Adrenal gland (tissue), 12 donors: ENCODE results near the gene SVIL. TPM values are rescaled to one million over a fixed set of nuclear protein-coding genes. Genes with fewer than 3 reads are reported as not detected.
"Not testable (repeated sequence)": the region's sequence is repeated elsewhere in the genome, so short reads cannot be mapped to it uniquely, and the experiment has no call there.

ENCODE experiments used
- DNase-seq, 7 donors: peaks; one replicate each; pipeline ENCODE4 v3.0.0-alpha.2; 2019 to 2020
- H3K27ac ChIP-seq, 5 donors: fragments of 200-600 bp; sonication (generic) in 4 of 5; 1 replicate in 3 of 5; 2 replicates in 2 of 5; pipeline versions ENCODE4 v1.5.1 to v1.8.0; 2016 to 2020; ENCODE audit warnings: mild to moderate bottlenecking in 1 of 5
- H3K27me3 ChIP-seq: fragments of 200-600 bp; 2 replicates; pipeline ENCODE4 v1.8.0; 2021
- H3K36me3 ChIP-seq, 2 donors: fragments of 200-600 bp; replicated peaks in 1 of 2; 1 replicate in 1 of 2; 2 replicates in 1 of 2; pipeline versions ENCODE4 v1.5.1 to v1.8.0; 2018 to 2022
- H3K4me1 ChIP-seq, 2 donors: fragments of 200-600 bp; replicated peaks in 1 of 2; 1 replicate in 1 of 2; 2 replicates in 1 of 2; pipeline versions ENCODE4 v1.5.1 to v1.8.0; 2018 to 2021
- H3K4me3 ChIP-seq, 4 donors: fragments of 200-600 bp; sonication (generic) in 3 of 4; one replicate each; pipeline ENCODE4 v1.5.1; 2016 to 2018
- H3K9me3 ChIP-seq, 3 donors: fragments of 200-600 bp; sonication (generic) in 1 of 3; replicated peaks in 1 of 3; 1 replicate in 2 of 3; 2 replicates in 1 of 3; pipeline versions ENCODE4 v1.5.1 to v1.8.0; 2016 to 2021
- POLR2A ChIP-seq, 2 donors: fragments of 450-650 bp; IDR thresholded peaks; one replicate each; pipeline ENCODE4 v1.6.1; 2017; ENCODE audit warnings: antibody characterized with exemption in 2 of 2, mild to moderate bottlenecking in 2 of 2, moderate library complexity in 1 of 2
- WGBS, 4 donors: extraction: QIAGEN DNeasy Blood & Tissue Kit in 2 of 4; methylation state at CpG; one replicate each; pipeline versions ENCODE4 v1.1.5 to v1.1.7; 2013 to 2017; 5-methylcytosine and 5-hydroxymethylcytosine counted together
- intact Hi-C, 2 donors: fragments of 100-400 bp; cut with DNase I; formaldehyde crosslinking; loops; one replicate each; pipeline versions ENCODE4 v1.14.1 to v1.15.0; 2022 to 2023
- polyA plus RNA-seq, 3 donors: library from polyadenylated mRNA; stranded (reverse); fragments of 200-250 nt in 2 of 3; fragments of 350-450 nt in 1 of 3; fragmentation: Illumina TruSeq in 1 of 3; extraction: RNeasy Lipid Tissue Mini Kit (QIAGEN cat#74804) in 1 of 3; gene quantifications; one replicate each; pipeline ENCODE4 v1.2.3, GENCODE V29; 2013 to 2014
- total RNA-seq, 9 donors: library from RNA; depleted of rRNA in 4 of 9; stranded (reverse); fragments of >200 nt in 4 of 9; fragments of 120-200 nt in 1 of 9; fragmentation: NEBNext Ultra II Directional in 1 of 9; extraction: Animal tissue kit (Norgen Biotek cat#: 25700) in 1 of 9; gene quantifications; one replicate each; pipeline versions ENCODE4 v1.1.0 to v1.2.4, GENCODE V29; 2013 to 2023
- TF ChIP-seq, protein P1 (sequence below), 6 experiments: fragments of 450-650 bp in 4 of 6; fragments of 200-600 bp in 2 of 6; sonication (generic) in 1 of 6; IDR thresholded peaks; 1 replicate in 5 of 6; 2 replicates in 1 of 6; pipeline versions ENCODE4 v1.5.1 to v1.8.0; 2016 to 2021; ENCODE audit warnings: antibody characterized with exemption in 6 of 6, mild to moderate bottlenecking in 2 of 6, moderate library complexity in 1 of 6
- donor health status: healthy with polysubstance abuse.
- donor health status: Bipolar disorder and iron deficiency.
- donor health status: DM: yes; HTN: yes; CAD: no.
- donor health status: DM: no; HTN: no; CAD: no.
- donor health status: DM: no; HTN: no; CAD: no.
- donor health status: DM: yes; HTN: yes; CAD: no.

Gene SVIL
- total and polyA plus RNA-seq, 12 donors, result 6.7 to 73.1 (median 26.0) TPM

DNA sequence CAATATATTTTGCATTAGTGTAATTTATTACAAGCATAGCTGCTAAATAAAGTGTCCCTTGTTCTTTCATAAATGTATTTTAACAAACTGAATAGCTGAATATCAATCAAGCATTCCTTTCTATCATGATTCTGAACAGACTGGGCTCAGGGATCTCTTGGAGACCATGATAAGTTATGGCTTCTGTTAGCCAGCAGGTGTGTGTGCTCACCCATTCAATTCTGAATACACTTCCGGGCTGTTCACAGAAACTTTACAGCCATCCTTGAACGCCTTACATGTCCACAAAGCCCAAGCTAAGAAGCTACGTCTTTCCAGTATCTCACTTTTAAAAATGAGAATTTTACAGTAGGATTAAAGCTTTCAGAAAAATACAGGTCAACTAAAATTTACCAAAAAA lies 115.1 kb downstream of the SVIL start:
- Histone ChIP-seq H3K9me3 (no peaks in the 10 kb centered on the region), H3K4me3 (no peak overlapping the region), H3K36me3 (peaks cover 0 to 21% of the 10 kb centered on the region in 2 donors), H3K27ac (no peak overlapping the region), H3K27me3 (no peaks in the 10 kb centered on the region), H3K4me1 (peaks cover 0 to 8% of the 10 kb centered on the region in 2 donors)
- intact Hi-C loops, result no loop called here
- DNase-seq, result no peak
- WGBS, 4 donors, result 86 to 95% (median 92%) methylated on average over 3 of the region's 3 CpGs
- no peak for TF ChIP-seq POLR2A (IDR thresholded peaks at IDR 0.05)
- TF ChIP-seq, protein P1, sequence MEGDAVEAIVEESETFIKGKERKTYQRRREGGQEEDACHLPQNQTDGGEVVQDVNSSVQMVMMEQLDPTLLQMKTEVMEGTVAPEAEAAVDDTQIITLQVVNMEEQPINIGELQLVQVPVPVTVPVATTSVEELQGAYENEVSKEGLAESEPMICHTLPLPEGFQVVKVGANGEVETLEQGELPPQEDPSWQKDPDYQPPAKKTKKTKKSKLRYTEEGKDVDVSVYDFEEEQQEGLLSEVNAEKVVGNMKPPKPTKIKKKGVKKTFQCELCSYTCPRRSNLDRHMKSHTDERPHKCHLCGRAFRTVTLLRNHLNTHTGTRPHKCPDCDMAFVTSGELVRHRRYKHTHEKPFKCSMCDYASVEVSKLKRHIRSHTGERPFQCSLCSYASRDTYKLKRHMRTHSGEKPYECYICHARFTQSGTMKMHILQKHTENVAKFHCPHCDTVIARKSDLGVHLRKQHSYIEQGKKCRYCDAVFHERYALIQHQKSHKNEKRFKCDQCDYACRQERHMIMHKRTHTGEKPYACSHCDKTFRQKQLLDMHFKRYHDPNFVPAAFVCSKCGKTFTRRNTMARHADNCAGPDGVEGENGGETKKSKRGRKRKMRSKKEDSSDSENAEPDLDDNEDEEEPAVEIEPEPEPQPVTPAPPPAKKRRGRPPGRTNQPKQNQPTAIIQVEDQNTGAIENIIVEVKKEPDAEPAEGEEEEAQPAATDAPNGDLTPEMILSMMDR (IDR thresholded peaks at IDR 0.05), result no peak

DNA sequence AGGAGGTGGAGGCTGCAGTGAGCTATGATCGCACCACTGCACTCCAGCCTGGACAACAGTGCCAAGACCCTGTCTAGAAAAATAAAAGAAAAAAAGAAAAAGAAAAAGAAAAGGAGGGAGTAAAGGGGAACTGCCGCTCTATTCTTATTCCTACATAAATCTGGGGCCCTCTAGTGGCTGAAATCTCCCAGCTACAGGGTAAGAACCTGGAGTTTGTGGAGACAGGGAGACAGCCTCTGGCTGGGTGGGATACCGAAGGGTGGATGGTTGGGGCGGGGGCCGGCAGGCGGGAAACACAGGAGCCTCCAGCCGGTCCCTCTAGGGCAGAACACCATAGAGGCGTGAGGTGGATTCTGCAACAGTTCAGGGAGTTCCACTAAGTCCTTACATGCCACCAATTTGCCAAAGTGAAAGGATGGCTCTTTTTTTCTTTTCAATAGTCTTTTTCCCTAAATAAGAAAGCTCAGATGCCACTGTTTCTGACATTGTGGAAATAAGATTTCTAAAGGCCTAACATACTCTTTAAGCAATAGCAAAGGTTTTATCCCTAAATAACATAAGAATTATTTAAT lies 117.3 kb downstream of the SVIL start:
- Histone ChIP-seq H3K36me3 (peaks cover 0 to 4% of the 10 kb centered on the region in 2 donors), H3K27ac (no peak overlapping the region), H3K27me3 (no peaks in the 10 kb centered on the region), H3K4me1 (no peaks in the 10 kb centered on the region), H3K9me3 (no peaks in the 10 kb centered on the region), H3K4me3 (no peak overlapping the region)
- TF ChIP-seq POLR2A (IDR thresholded peaks at IDR 0.05), result no peak
- TF ChIP-seq, protein P1 (IDR thresholded peaks at IDR 0.05), result peak; percentile 28 to 56 (median 42)
- WGBS, 4 donors, result 51 to 74% (median 58%) methylated on average over 8 of the region's 8 CpGs
- intact Hi-C loops, result no loop called here
- DNase-seq, result peak in 5 of 7 donors; percentile 39 to 72 (median 60)

DNA sequence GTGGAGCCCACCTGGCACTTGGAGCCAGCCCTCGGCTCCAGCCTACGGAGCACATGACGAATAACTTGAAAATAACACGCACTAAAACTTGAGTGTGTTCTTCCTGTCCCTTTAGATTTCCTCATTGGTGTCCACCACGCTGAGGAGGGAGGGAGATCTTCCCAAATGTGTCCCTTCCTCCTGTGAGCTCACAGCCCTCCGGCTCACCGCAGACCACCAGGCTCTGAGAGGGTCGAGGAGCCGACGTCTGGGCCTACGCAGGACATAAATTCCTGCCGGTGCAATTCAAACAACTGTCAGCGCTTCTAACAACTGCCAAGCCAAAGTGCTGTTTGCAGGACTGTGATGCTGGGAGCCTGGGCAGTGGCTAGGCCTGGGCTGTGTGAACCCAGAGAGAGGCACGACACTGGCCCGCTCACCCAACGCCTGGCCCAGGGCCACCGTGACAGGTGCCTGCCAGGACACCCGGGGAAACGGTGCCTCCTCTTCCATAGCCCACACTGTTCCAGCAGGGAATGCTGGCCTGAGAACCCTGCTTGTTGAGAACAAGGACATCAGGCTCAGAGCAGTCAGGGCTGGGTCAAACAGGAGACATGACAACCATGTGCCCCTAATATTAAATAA lies 118.3 kb downstream of the SVIL start:
- H3K27ac ChIP-seq, H3K4me3 ChIP-seq, H3K9me3 ChIP-seq, H3K27me3 ChIP-seq, H3K36me3 ChIP-seq, intact Hi-C loops, DNase-seq, H3K4me1 ChIP-seq: not testable (repeated sequence)
- WGBS, 4 donors, result 77 to 84% (median 82%) methylated on average over 10 to 19 of the region's 19 CpGs

DNA sequence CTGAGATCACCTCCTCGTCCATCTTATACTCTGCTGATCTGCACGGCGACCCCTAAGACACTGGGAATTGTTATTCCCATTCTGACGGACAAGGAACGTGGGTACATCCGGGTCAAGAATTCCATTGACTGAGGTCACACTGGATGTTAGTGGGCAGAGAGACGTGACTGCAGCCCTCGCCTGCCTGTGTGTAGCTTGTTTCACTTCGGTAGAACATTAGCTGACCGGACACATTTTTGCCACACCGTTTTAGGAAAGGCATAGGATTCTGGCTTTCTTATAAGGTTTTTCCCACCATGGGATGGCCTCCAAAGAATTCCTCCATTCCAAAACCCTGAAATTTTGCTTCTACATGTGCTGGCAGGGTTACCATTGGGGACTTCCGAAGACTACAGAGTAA lies 118.9 kb downstream of the SVIL start:
- H3K9me3 ChIP-seq, H3K36me3 ChIP-seq, H3K4me3 ChIP-seq, H3K27ac ChIP-seq, intact Hi-C loops, H3K4me1 ChIP-seq, H3K27me3 ChIP-seq: not testable (repeated sequence)
- DNase-seq, result peak in 1 of 7 donors; percentile 17
- WGBS, 4 donors, result 79 to 84% (median 82%) methylated on average over 8 to 12 of the region's 12 CpGs

DNA sequence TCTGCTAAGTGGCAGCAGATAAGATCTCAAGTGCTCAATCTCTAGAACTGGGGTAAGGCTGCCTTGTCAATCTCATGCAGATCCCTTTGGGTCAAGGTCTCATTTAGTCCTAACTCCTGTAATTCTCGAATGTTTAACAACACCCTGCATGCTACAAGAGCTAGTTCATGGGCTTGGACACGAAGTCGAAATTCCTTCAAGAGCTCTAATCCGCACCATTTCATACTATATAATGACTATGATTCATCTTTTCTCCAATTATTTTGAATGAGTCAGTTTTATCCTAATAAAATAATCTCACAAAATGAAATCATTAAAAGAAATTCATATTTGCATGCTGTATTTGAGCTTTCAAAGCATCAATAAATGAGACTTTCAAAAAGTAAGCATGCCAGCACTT lies 119.7 kb downstream of the SVIL start:
- WGBS, 4 donors, result 25 to 77% (median 65%) methylated on average over 4 of the region's 4 CpGs
- DNase-seq, intact Hi-C loops, H3K27ac ChIP-seq, H3K4me1 ChIP-seq, H3K4me3 ChIP-seq, H3K36me3 ChIP-seq, H3K9me3 ChIP-seq, H3K27me3 ChIP-seq: not testable (repeated sequence)

DNA sequence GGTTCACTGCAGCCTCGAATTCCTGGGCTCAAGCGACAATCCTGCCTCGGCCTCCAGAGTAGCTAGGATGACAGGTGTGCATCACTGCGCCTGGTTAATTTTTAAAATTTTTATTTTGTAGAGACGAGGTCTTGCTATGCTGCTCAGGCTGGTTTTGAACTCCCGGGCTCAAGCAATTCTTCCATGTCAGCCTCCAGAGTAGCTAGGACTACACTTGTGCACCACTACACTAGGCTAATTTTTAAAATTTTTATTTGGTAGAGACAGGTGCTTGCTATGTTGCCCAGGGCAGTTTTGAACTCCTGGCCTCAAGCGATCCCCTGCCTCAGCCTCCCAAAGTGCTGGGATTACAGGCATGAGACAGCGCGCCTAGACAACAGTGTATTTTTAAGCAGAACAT lies 120.5 kb downstream of the SVIL start:
- intact Hi-C loops, result no loop called here
- H3K4me1 ChIP-seq, result no peaks in the 10 kb centered on the region

More for the DNA sequence above, 120.5 kb downstream of the SVIL start:
- no peak for DNase-seq
- H3K9me3 ChIP-seq, result no peaks in the 10 kb centered on the region
- no peak for TF ChIP-seq POLR2A (IDR thresholded peaks at IDR 0.05)
- TF ChIP-seq, protein P1 (IDR thresholded peaks at IDR 0.05), result no peak
- WGBS, 4 donors, result 85 to 90% (median 87%) methylated on average over 9 of the region's 9 CpGs
- H3K27me3 ChIP-seq, result no peaks in the 10 kb centered on the region
- H3K27ac ChIP-seq, result no peak overlapping the region
- H3K4me3 ChIP-seq, result no peak overlapping the region
- no peaks in the 10 kb centered on the region for H3K36me3 ChIP-seq
